ENCODE results near the gene SFXN5. TPM values are rescaled to one million over a fixed set of nuclear protein-coding genes. Genes with fewer than 3 reads are reported as not detected.

The SFXN5 gene
- polyA plus RNA-seq, 1 donor from 2014 or later: 5.8 TPM

GRCh38 chr2:72981536-72981935 is 90.0 kb downstream of the SFXN5 start:
- no peak for TF ChIP-seq EZH2 (IDR thresholded peaks at IDR 0.05; ENCODE audit: borderline replicate concordance, insufficient read depth, low read length, poor library complexity, severe bottlenecking)
- TF ChIP-seq POLR2AphosphoS5 (IDR thresholded peaks at IDR 0.05): no peak
- TF ChIP-seq TAF1 (IDR thresholded peaks at IDR 0.05; ENCODE audit: low read depth): no peak
- TF ChIP-seq CTCF (IDR thresholded peaks at IDR 0.05; ENCODE audit: poor library complexity, severe bottlenecking): no peak
- no peak for TF ChIP-seq RAD21 (conservative IDR thresholded peaks at IDR 0.05)
- TF ChIP-seq EP300 (conservative IDR thresholded peaks at IDR 0.05; ENCODE audit: poor library complexity, severe bottlenecking): no peak
- TF ChIP-seq, protein P1, sequence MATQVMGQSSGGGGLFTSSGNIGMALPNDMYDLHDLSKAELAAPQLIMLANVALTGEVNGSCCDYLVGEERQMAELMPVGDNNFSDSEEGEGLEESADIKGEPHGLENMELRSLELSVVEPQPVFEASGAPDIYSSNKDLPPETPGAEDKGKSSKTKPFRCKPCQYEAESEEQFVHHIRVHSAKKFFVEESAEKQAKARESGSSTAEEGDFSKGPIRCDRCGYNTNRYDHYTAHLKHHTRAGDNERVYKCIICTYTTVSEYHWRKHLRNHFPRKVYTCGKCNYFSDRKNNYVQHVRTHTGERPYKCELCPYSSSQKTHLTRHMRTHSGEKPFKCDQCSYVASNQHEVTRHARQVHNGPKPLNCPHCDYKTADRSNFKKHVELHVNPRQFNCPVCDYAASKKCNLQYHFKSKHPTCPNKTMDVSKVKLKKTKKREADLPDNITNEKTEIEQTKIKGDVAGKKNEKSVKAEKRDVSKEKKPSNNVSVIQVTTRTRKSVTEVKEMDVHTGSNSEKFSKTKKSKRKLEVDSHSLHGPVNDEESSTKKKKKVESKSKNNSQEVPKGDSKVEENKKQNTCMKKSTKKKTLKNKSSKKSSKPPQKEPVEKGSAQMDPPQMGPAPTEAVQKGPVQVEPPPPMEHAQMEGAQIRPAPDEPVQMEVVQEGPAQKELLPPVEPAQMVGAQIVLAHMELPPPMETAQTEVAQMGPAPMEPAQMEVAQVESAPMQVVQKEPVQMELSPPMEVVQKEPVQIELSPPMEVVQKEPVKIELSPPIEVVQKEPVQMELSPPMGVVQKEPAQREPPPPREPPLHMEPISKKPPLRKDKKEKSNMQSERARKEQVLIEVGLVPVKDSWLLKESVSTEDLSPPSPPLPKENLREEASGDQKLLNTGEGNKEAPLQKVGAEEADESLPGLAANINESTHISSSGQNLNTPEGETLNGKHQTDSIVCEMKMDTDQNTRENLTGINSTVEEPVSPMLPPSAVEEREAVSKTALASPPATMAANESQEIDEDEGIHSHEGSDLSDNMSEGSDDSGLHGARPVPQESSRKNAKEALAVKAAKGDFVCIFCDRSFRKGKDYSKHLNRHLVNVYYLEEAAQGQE (IDR thresholded peaks at IDR 0.05; ENCODE audit: borderline replicate concordance): no peak
- TF ChIP-seq SMC3 (conservative IDR thresholded peaks at IDR 0.05; ENCODE audit: poor library complexity): no peak
- TF ChIP-seq MXI1 (conservative IDR thresholded peaks at IDR 0.05; ENCODE audit: poor library complexity, severe bottlenecking): no peak
- no peak overlapping the region for H3K27ac ChIP-seq (ENCODE audit: low read length)

DNA sequence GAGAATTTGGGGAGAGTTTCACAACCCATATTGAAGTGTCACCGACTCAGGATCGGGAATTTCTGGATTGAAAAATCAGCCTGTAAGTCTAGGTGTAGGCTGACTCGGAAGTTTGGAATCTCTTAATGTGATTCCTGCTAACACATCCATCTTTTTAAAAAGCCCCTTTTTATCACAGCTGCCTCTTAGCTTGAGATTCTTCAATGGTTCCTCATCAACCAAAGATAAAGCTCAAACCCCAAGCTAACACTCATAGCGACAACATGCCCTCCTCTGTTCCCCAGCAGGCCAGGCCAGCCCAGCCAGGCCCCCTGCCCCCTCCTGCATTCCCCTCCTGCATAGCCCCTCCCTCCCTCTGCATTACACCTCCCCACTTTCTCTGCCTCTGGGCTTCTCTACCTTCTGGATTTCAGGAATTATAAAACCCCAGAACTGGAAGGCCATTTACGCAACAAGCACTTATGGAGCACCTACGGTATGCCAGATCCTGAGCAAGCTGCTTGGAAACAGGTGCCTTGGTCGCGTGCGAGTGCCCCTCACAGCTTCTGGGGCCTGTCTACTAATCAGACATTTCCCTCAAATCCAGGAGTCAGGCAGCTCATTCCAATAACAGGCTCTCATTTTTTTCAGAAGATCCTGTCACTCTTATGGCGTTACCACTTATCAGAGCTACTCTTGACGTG is 90.8 kb downstream of the SFXN5 start:
- H3K79me2 ChIP-seq (replicated peaks; ENCODE audit: insufficient read depth, low read length): no peaks in the 10 kb centered on the region
- no peak overlapping the region for H3K4me2 ChIP-seq (ENCODE audit: low read length)
- no peak overlapping the region for H3K27ac ChIP-seq (ENCODE audit: low read length)
- H3K4me3 ChIP-seq (ENCODE audit: low read length): no peak overlapping the region
- no peak overlapping the region for H2AFZ ChIP-seq (ENCODE audit: low read depth, low read length)
- H3K27me3 ChIP-seq (ENCODE audit: insufficient read depth, low read depth, low read length): no peaks in the 10 kb centered on the region
- no peaks in the 10 kb centered on the region for H3K9me2 ChIP-seq (ENCODE audit: insufficient read depth, low read length)
- H4K20me1 ChIP-seq (ENCODE audit: insufficient read depth): no peaks in the 10 kb centered on the region
- H3F3A ChIP-seq (ENCODE audit: insufficient read depth, low read length, poor library complexity, severe bottlenecking): no peaks in the 10 kb centered on the region
- no peak overlapping the region for H3K9ac ChIP-seq (ENCODE audit: low read length)
- H3K36me3 ChIP-seq (ENCODE audit: insufficient read depth, low read length): no peaks in the 10 kb centered on the region
- H3K9me3 ChIP-seq (ENCODE audit: low read length): no peaks in the 10 kb centered on the region
- TF ChIP-seq CTCF (IDR thresholded peaks at IDR 0.05; ENCODE audit: poor library complexity, severe bottlenecking) (no peak), MXI1 (conservative IDR thresholded peaks at IDR 0.05; ENCODE audit: poor library complexity, severe bottlenecking) (no peak), SMC3 (conservative IDR thresholded peaks at IDR 0.05; ENCODE audit: poor library complexity) (no peak), TAF1 (IDR thresholded peaks at IDR 0.05; ENCODE audit: low read depth) (no peak), RAD21 (conservative IDR thresholded peaks at IDR 0.05) (no peak), EP300 (conservative IDR thresholded peaks at IDR 0.05; ENCODE audit: poor library complexity, severe bottlenecking) (no peak)
- TF ChIP-seq, protein P1 (IDR thresholded peaks at IDR 0.05; ENCODE audit: borderline replicate concordance): no peak

More at GRCh38 chr2:72981536-72981935, 90.0 kb downstream of the SFXN5 start:
- Histone ChIP-seq H3F3A (ENCODE audit: insufficient read depth, low read length, poor library complexity, severe bottlenecking) (no peaks in the 10 kb centered on the region), H3K79me2 (replicated peaks; ENCODE audit: insufficient read depth, low read length) (no peaks in the 10 kb centered on the region), H3K27me3 (ENCODE audit: insufficient read depth, low read depth, low read length) (no peaks in the 10 kb centered on the region), H4K20me1 (ENCODE audit: insufficient read depth) (no peaks in the 10 kb centered on the region), H3K4me3 (ENCODE audit: low read length) (no peak overlapping the region), H3K9me3 (ENCODE audit: low read length) (no peaks in the 10 kb centered on the region), H3K9ac (ENCODE audit: low read length) (no peak overlapping the region), H3K9me2 (ENCODE audit: insufficient read depth, low read length) (no peaks in the 10 kb centered on the region), H3K4me2 (ENCODE audit: low read length) (no peak overlapping the region), H2AFZ (ENCODE audit: low read depth, low read length) (no peak overlapping the region), H3K36me3 (ENCODE audit: insufficient read depth, low read length) (no peaks in the 10 kb centered on the region)

Measured in neural cell (in vitro differentiated cells).